HG02571 (cell line): ENCODE measurements around the gene MRPL10.
A peak's percentile ranks its signal among the peaks of the same experiment; 100 is the strongest.

Source experiments
- ATAC-seq: cut with Tn5 transposase; IDR thresholded peaks from one replicate; pipeline ENCODE4 v1.9.1; 2021; ENCODE audit warnings: mild to moderate bottlenecking, moderate library complexity; ENCODE audit not compliant: unreplicated experiment

Gene MRPL10

DNA sequence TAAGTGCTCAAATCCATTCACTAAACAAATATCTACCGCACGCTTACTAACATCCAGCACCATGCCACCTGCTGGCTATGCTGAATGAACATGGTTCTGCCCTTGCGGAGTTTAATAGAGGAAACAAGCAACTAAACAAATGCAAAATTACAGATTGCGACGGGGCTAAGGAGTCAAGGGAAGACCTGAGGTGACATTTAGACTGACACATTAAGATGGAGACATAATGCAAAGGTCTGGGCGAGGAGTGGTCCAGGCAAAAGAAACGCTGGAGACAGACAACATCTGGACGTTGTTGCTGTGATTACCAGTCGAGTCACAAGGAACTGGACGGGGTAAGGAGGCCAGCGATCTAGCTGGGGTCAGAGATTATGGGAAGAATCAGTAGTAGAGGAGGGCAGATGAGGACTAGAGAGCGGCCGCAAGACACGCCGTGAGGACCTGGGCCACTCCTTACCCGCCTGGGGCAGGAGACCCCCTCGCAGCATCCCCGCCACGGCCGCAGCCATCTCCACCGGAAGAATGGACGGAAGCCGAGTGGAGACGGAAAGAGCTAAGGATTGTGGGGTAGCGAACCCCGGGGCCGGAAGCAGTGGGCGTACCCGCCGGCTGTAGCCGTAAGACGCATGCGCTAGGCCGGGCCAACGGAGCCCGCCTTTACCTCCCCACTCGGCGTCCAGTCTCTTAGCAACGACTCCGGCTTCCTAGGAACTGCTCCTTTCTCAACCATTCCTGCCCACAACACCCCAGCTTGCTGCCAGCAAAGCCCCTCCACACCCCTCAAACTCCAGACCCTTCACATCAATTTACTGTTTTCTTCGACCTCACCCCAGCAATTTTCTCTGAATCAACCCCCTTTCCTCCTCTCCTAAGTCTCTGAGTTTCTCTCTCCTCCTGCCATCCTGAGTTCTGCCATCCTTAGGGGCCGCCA, at the start of gene MRPL10, which contains the start of gene LRRC46:
MRPL10 (minus strand) TSS at position 539 of the 931 bp plus-strand sequence; CDS start at position 509, 30 bp downstream.
LRRC46 (plus strand) TSS at position 668 of the 931 bp plus-strand sequence. CDS start 320 bp downstream, outside the sequence.
- ATAC-seq = peak; percentile 85

DNA sequence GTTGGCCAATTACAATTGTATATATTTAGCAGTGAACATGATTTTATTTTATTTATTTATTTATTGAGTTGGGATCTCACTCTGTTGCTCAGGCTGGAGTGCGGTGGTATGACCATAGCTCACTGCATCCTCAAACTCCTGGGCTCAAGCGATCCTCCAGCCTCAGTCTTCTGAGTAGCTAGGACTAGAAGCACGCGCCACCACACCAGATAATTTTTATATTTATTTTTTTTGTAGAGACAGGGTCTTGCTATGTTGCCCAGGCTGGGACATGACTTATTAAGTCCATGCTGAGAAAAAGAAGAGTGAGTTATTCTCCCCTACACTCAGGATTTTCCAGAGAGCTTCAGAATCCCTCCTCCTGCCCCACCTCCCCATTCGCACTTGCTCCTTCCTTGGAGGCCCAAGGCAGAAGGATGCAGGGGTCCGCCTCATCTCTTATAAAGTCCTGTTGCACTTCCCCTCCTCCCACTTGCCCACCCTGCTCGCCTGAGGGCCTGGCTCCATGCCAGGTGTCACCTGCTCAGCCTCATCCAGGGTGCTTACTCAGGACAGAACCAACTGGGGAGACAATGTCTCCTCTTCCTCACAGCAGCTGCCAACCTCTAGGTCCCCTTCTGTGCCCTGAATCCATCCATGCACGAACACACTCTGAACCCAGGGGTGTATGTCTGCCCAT, 48.6 kb upstream of the MRPL10 start:
- ATAC-seq = no peak

DNA sequence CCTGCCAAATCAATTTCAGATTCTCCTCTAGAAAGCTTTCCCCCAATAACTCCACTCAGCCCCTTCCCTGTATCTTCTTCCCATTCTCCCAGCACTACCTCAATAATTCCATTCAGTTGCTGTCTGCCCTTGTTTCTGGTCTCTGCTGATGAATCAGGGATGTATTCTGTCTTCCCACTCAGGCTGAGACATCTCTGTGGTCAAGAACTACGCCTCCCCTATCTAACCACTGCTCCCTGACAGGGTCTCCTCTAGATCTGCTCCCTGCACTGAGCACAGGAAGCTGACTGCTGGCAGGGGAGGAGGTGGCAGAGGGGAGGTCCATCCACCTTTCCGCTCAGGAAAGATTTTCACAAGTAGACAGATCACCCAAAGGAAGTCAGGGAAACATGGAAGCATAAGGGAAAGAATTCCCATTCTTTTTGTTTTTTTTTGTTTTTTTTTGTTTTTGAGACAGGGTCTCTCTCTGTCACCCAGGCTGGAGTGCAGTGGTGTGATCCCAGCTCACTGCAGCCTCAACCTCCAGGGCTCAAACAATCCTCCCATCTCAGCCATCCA, 47.8 kb upstream of the MRPL10 start:
- ATAC-seq = no peak

DNA sequence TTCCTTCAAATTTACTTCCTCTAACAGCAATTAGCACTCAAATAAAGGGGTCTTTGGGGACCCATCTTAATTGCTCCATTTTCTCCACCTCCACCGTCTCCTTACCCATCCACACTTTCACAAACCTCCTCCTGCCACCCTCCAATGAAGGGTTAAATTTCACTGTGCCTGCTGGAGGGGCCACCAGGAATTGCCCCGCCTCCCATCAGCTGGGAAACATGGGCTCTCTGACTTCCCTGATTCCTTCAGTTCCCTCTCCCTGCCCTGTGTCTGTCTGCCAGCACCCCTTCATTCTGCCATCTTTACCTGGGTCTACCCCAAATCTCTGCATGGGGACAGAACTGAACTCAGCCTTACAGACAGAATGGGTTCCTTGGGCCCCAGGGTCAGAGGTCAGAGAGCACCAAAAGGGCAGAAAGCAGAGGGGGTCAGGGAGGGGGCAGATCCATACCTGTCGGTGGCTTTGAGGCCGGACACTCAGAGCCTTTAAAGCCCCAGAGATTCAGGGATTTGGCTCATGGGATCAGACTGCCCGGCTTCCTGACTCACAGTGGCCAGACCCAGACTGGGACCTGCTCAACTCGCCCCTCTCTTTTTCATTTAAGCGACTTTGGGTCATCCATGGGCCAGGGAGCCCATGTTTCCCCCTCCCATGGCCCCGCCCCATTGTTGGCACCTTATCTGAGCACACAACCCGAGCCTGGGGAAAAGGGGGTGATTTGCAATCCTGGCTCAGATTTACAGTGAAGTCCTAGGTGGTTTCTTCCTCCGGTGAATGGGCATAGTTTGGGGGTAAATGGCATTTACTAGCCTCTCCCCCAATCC, 47.1 kb upstream of the MRPL10 start:
- no peak for ATAC-seq

DNA sequence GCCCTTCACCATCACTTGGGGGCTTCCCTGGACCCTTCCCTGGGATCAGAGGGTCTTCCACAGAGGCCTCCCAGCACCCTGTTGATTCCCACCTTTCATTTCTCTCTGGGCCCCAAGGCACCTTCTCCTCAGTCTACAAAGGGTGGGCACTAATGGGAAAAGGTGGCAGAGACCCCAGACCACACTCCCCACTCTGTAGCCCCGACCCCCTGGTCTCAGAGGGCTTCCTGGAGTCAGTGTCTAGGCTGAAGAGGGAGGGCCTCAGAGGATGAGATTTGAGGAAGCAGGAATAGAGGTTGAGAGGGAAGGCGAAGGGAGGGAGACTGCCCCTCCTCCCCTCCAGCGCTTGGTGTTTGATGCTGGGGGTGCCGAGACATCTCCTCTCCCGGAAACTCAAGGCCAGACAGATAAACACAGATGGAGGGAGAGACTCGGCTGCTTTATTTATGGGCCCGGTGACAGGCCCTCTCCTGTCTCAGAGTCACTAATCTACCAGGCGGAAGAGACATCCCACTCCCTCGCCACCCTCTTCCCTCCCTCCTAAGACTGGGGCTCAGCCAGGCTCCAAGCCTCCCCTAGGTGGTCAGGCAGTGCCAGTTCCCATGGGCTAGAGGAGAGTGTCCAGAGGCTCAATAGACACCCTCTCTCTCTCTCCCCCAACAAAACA, 46.2 kb upstream of the MRPL10 start:
- no peak for ATAC-seq

DNA sequence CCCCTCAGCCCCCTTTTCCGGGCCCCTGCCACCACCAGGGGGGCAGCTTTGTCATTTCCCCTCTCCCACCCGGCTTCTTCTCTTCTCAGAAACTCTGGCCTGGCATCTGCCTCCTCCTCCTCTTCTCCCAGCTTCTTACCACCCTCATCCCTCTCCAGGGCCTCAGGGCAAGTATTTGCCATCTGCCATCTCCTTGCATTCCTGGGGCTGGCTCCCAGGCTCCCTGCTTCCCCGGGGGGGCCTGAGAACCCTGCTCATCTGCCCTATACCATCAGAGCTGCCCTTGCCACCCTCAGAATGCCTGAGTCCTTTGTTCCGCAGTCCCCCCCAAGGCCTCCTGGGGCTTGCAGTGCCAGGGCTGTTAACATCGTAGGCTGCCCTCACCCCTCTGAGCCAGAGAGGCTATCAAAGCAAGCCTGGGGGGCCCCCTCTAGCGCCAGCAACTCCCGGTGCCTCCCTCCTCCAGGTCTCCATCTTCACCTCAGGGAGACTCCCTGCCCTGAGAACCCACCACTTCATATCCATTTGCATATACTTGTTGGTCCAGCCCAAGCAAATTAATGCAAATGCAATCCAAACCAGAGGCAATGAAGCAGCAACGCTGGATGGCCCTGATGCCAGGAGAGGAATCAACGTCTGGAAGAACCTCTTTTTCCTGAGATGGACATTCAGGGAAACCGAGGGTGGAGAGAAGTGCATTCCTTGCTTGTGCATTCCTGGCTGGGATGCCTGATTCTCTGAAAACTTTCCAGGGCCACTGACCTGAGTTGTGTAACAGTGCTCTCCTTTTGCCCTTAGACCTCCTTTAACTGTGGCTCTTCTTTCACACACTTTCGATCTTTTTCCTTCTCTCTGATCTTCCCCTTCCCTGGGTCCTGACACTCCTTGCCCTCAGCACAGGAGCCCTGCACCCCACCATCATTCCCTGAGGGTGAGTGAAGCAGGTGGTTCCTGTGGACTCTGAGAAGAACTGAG, 44.0 kb upstream of the MRPL10 start:
- no peak for ATAC-seq

DNA sequence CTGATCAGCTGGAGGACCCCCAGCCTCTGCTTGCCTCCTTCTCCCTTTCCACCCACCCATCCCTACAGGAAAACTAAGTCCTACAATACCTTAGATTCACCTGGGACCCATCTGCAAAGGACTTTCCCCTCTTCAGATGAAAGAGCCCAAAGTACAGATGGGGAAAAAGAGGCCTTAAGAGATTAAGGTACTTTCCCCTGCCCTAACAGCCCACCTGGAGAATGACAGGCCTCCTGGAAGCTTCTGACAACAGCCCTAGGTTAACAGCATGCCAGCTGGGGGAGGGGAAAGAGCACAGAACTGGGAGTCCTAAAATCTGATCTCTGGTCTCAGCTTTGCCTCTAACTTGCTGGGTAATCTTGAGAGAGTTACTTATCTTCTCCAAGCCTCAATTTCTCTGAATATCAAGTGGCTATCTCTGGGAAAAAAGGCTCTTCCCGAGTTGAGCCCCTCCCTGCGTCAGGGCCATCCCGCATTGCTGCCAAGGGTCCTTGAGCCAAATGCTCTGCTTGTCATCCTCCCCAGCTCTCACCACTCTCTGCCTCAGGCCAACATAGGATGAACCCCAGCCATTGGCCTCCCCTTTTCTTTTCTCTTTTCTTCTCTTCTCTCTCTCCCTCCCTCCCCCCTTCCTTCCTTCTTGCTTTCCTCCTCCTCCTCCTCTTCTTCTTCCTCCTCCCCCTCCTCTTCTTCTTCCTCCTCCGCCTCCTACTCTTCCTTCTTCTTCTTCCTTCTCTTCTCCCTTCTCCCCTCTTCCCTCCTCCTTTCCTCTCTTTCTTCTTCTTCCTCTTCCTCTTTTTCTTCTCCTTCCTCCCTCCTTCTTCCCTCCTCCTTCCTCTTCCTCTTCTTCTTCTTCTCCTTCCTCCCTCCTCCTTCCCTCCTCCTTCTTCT, 42.1 kb upstream of the MRPL10 start:
- no peak for ATAC-seq

DNA sequence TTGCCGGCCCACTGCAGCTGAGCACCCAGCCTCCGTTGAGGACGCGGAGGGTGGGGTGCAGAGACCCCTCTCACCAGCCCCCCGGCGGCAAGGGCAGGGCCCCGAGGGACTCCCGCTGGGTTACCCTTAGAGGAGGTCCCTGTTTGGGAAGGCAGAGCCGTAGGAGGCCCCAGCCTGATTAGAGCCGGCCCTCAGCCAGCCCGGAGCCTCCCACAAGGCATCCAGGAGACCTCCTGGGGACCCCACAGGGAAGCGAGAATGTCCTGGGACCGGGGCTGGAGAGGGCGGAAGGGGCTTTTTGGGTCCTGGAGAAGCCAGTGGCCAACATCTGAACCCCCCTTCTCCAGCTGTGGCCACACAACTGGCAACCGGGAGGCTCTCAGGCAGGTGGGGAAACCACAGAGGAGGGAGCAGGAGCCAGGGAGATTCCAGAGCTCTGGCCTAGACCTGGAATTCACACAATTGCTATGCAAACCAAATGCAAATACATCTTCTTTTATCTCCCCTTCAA, 41.4 kb upstream of the MRPL10 start:
- no peak for ATAC-seq

DNA sequence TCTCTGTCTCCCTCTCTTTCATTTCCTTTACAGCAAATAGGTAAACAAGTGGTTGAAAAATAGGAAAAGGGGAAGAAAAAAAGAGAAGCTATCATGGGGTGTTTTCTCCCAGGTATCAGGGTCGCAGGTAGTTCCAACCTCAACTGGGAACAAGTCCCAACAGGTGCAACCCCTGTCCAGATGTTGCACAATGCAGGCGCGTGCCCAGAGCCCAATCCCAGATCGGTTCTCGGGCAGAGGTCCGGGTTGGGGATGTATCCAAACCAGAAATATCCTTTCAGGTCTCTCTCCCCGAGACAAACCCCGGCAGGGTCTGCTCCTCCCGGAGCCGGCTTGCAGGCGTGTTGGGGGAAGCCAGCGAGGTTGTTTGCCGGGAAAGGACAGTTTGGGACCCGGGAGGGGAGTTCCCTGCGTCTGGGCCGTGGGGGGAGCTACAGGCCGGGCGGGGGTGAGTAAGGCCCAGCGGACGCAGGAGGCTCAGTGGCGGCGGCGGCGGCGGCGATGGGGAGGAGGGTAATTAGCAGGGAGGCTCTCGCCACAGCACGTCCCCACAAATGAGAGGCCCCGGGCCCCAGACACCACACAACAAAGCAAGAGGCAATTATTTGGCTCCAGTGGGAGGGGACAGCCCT, 40.8 kb upstream of the MRPL10 start:
- ATAC-seq = no peak

DNA sequence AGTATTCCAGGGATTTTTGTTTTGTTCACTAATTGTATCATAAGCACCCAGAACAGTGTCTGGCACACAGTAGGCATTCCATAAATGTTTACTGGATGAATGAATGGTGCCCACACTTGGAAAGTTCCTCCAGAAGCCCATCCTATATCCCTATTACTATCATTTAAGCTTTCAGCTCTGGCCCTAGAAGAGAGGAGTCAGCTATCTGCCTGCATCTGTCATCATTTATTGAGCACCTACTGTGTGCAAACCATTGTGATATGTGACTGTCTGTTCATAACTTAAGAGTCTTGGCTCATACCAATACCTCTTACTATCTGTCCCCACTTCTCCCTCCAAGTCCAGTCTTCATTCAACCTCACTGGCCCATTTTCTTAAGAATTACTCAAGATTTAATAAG, 39.7 kb upstream of the MRPL10 start:
- no peak for ATAC-seq

DNA sequence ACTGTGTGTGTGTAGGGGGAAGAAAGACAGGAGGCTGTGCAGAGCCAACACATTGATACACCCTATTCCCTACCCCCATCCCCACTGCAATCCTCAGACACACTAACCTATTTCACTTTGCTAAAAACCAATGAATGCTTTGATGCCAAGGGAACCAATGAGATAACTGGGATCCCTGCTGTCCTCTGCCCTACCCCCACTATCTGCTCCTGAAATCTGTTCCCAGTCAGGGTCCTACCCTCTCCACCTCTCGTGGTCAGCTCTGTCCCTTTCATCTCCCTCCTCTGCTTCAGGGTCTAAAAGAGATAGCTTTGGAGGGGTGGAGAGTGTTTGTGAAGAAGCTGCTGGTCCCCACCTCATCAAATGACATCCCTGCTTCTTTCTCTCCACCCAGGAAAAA, 38.7 kb upstream of the MRPL10 start:
- no peak for ATAC-seq

DNA sequence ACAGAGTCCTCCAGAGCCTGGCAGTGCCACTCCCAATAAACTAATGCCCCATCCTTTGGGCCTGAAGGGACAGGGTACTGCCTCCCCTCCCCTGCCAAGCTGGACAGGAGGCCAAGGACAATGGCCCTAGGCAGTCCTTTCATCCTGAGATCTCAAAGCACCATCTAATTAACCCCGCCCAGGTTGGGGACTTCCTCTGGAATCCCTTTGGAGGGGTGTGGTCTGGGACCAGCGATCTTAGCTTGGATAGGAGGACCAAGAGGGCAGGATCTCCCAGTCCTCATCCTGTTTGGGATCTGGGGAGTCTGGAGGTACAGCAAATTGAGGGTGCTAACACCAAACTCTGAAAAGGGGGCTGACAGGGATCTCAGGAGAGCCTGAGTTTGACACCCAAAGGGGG, 37.8 kb upstream of the MRPL10 start:
- ATAC-seq = no peak

DNA sequence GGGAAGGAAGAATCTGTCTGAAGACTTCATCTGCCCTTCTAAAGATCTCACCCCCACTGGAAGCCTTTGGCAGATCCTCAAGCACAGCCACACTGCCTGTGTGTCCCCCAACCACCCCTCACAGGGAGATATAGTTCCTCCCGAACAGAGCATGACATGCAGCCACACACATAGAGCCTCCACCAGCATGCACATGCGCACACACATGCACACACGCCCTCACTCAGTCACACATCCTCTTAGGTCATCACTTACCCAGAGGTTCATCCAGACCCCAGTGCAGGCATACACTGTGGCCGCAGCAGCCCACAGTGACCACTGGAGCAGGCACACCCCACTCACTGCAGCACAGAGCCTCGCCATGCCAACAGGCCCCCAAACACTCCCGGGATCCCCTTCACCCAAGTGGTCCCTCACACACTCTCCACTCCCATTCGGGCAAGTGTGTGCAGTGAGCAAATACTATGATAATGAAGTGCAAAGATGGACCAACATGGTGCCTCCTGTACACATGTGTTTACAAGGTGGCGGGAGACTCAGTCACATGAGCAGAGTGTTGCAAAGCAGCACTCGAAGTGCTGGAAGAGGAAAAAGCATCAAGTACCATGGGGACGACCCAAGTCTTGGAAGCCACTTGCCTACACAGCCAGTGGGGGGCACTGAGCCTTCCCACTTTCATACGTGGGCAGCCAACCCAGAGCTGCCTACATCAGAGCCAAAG, 36.6 kb upstream of the MRPL10 start:
- no peak for ATAC-seq

DNA sequence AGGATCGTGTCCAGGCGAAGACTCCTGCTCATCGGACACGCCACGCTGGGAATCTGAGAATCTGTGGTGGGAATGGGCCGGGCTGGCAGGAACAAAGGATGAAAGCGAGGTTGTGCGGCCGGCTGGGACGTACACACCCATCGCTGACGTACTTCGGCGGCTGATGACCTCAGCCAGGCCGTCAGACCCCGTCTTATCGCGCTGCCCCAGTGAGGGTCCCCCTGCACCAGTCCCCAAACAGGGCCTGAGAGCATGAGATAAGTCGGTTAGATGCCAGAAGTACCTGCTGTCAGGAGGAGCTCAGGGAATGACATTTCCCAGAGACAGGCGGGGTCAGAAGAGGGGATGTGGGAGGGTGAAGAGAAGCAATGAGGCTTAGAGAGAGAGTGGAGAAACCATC, 35.6 kb upstream of the MRPL10 start:
- ATAC-seq = no peak

DNA sequence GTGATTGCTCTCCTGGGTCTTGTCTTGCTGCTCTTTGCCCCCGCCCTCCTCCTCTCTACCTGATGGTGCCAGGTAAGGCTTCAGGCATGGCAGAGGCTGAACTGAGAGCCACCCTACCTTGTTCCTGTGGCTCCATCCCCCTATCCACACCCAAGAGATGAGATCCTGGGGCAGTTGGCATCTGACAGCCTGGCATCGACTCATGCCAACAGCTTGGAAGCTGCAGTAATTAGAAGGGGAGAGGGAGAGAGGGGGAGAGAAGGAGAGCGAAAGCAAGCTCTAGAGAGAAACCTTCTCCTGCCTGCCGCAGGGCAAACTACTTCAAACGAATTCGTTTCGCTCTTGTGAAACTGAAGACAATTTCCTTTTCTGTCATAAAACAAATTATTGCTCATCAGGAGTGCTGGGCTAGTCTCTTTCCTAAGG, 33.5 kb upstream of the MRPL10 start:
- no peak for ATAC-seq

DNA sequence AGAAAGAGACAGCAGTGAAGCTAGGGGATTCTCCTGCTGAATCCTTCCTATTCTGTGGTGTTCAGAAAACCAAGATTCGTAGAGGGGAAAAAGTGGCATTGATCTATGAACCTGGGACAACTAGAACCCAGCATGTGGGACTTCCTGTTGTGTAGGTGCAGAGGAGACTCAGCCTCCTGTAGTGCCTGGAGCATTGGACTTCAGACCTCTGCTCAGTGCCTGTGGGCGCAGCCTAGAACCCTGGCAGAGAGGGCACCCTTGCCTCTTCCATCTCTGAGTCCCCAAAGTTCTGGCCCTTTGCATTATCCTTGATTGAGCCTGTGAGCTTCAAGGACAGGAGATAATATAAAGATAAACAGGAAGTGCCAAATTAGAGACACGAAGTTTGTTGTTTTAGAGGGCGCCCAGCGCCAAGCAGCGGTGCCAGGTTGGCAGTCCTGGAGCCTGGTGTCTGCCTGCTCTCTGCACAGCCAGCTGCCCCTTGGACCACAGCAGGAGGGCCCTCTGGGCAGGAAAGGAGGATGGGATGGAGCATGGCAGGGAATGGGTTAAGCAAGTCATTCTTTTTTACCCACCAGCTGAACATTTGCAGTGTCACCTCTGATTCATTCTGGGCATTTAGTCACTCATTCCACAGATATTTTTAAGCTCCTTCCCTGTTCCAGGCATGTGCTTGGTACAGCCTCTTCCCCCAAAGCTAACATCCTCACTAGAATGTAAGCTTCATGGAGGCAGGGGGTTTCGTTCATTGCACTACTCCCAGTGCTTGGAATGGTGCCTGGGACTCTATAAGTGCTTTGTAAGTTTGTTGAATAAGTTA, 31.5 kb upstream of the MRPL10 start:
- ATAC-seq = no peak
